ENCODE data around the gene OR10H5. TPM values are rescaled to one million over a fixed set of nuclear protein-coding genes. Genes with fewer than 3 reads are reported as not detected.
A peak's percentile ranks its signal among the peaks of the same experiment; 100 is the strongest.

The OR10H5 gene
- total and polyA plus RNA-seq, 2 of the 13 experiments (the other 11 are each of a cell fraction or from before 2014, with no cell fraction given) = not detected

DNA sequence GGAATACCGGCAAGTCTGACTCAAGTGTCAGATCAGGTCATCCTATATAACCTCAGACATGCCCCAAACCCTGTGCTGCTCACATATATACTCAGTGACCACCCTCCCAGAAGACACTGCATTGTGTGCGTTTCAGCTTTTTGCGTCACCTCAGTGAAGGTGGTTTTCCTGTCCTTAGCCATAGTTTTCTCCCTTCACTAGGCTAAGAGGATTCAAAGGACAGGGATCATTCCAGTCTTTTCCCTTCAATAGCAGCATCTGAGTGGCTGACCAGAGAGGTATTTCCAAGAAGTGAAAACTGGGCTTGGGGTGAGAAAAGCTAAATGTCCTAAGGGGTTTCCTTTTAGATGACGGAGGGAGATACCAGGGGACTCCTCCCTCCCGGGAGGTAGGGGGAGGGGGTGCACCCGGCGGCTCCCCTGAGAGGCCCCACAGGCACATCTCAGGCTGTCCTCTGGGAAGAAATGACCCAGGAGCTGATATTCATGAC is 40.7 kb downstream of the OR10H5 start:
- H3K79me2 ChIP-seq (ENCODE audit: insufficient read depth, low read length) = no peaks in the 10 kb centered on the region
- no peak for ATAC-seq
- H3K4me2 ChIP-seq (ENCODE audit: low read depth, low read length) = peak overlapping the region; percentile 42; the same call in 1 of the 2 replicates
- peaks cover 11% of the 10 kb centered on the region; the same call in 1 of the 2 replicates for H3K4me1 ChIP-seq (ENCODE audit: insufficient read depth, low read length)
- FAIRE-seq = no peak
- 45% methylated on average over 5 of the region's 7 CpGs for WGBS (ENCODE audit: low lambda C conversion rate)
- H3K27me3 ChIP-seq (ENCODE audit: control insufficient read depth in 1 of 2, insufficient read depth in 2 of 2, low read length in 2 of 2) = peaks cover 0 to 2% of the 10 kb centered on the region in 2 experiments; a peak in 1 of 5 replicates
- intact Hi-C loops (cut with micrococcal nuclease; ENCODE audit: unreplicated experiment) (no loop called here), in situ Hi-C loops (cut with HindIII; ENCODE audit: extremely low pct_ligation_motif_present, low pct_unique_long_range_greater_than_20kb) (no loop called here)
- H2AFZ ChIP-seq (ENCODE audit: low read length) = no peak overlapping the region
- POLR2A ChIA-PET = interaction anchor here (1.5 kb wide), 1 partner anchor 9 kb away, joined by 7 read pairs; no protein-coding TSS in a partner anchor
- H3K36me3 ChIP-seq (replicated peaks in 1 of 2; ENCODE audit: control insufficient read depth in 1 of 2, insufficient read depth in 2 of 2, low read length in 2 of 2) = no peaks in the 10 kb centered on the region
- DNase-seq (ENCODE audit: low spot score) = no peak
- no TSS peak for BruUV-seq (replicated peaks)
- no peak overlapping the region for H3K9ac ChIP-seq (ENCODE audit: insufficient read depth, low read depth, low read length)
- H4K20me1 ChIP-seq (ENCODE audit: insufficient read depth, low read length) = no peaks in the 10 kb centered on the region
- H3K4me3 ChIP-seq (replicated peaks in 1 of 3; ENCODE audit: insufficient read depth in 1 of 3, low read depth in 2 of 3, low read length in 3 of 3) = no peak overlapping the region
- CTCF ChIA-PET (ENCODE audit: low intra/inter-chr PET ratio, low total read pairs) = no interaction called here
- H3K9me3 ChIP-seq (ENCODE audit: low read length) = no peaks in the 10 kb centered on the region
- H3K27ac ChIP-seq (ENCODE audit: extremely low read length, insufficient read depth, low read length) = no peak overlapping the region
- TF ChIP-seq SNAPC5 (CRISPR knock-in tag; IDR thresholded peaks at IDR 0.05; ENCODE audit: borderline replicate concordance) (no peak), SIN3B (IDR thresholded peaks at IDR 0.05; ENCODE audit: low read length) (no peak), TBX2 (CRISPR knock-in tag; IDR thresholded peaks at IDR 0.05; ENCODE audit: borderline replicate concordance) (no peak), MEIS1 (CRISPR knock-in tag; IDR thresholded peaks at IDR 0.05; ENCODE audit: borderline replicate concordance) (no peak), SETDB1 (CRISPR knock-in tag; IDR thresholded peaks at IDR 0.05; ENCODE audit: borderline replicate concordance) (no peak), NAIF1 (CRISPR knock-in tag; IDR thresholded peaks at IDR 0.05; ENCODE audit: borderline replicate concordance) (no peak), PHF20 (CRISPR knock-in tag; IDR thresholded peaks at IDR 0.05) (no peak), CCDC6 (CRISPR knock-in tag; IDR thresholded peaks at IDR 0.05) (no peak), TARDBP (CRISPR knock-in tag; IDR thresholded peaks at IDR 0.05) (no peak), ZNF343 (CRISPR knock-in tag; IDR thresholded peaks at IDR 0.05) (no peak), ZNF235 (CRISPR knock-in tag; IDR thresholded peaks at IDR 0.05; ENCODE audit: borderline replicate concordance) (no peak), HINFP (CRISPR knock-in tag; IDR thresholded peaks at IDR 0.05; ENCODE audit: low read depth) (no peak), MTA3 (CRISPR knock-in tag; IDR thresholded peaks at IDR 0.05) (no peak), SKI (IDR thresholded peaks at IDR 0.05; ENCODE audit: partially characterized antibody) (no peak), SIN3A (IDR thresholded peaks at IDR 0.05; ENCODE audit: borderline replicate concordance, low read depth, low read length) (no peak), HNRNPK (IDR thresholded peaks at IDR 0.05; ENCODE audit: low read depth, low read length, poor library complexity, severe bottlenecking) (no peak), FOSL1 (CRISPR knock-in tag; IDR thresholded peaks at IDR 0.05; ENCODE audit: borderline replicate concordance) (no peak)
- TF ChIP-seq, protein P1, sequence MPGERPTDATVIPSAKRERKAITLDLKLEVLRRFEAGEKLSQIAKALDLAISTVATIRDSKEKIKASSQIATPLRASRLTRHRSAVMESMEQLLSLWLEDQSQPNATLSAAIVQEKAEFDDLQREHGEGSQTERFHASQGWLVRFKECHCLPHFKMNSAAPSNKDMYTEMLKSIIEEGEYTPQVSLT (CRISPR knock-in tag; IDR thresholded peaks at IDR 0.05; ENCODE audit: borderline replicate concordance, low read depth) = no peak
- TF ChIP-seq, protein P2, sequence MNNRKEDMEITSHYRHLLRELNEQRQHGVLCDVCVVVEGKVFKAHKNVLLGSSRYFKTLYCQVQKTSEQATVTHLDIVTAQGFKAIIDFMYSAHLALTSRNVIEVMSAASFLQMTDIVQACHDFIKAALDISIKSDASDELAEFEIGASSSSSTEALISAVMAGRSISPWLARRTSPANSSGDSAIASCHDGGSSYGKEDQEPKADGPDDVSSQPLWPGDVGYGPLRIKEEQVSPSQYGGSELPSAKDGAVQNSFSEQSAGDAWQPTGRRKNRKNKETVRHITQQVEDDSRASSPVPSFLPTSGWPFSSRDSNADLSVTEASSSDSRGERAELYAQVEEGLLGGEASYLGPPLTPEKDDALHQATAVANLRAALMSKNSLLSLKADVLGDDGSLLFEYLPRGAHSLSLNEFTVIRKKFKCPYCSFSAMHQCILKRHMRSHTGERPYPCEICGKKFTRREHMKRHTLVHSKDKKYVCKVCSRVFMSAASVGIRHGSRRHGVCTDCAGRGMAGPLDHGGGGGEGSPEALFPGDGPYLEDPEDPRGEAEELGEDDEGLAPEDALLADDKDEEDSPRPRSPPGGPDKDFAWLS (CRISPR knock-in tag; IDR thresholded peaks at IDR 0.05; ENCODE audit: borderline replicate concordance) = no peak
